ENCODE data around the gene RAI14. TPM values are rescaled to one million over a fixed set of nuclear protein-coding genes. Genes with fewer than 3 reads are reported as not detected.

RAI14 gene
- total and polyA plus RNA-seq, 2 experiments from 2014 or later: 42.2 to 49.6 TPM

DNA sequence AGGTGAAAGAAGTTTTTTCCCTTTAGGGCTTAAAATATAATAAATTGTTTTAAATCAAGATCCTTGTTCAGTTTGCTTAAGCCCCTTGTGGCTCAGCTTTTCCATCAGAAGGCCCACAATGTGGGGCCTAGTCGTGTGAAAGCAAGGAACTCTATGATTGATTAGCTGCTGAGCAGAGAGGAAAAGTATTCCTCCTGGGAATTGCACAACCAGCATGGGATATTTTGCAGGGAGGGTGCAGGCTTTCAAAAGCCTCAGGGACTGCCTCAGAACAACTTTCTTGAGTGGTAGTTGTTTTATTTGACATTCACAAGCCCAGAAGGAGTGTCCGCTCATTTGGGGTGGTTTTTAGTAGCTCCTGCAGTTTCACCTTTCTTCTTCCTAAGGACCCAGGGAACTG lies 202.7 kb downstream of the RAI14 start:
- DNase-seq (ENCODE audit: low spot score): no peak
- Histone ChIP-seq H3K4me1 (ENCODE audit: insufficient read depth) (no peaks in the 10 kb centered on the region), H3K9me2 (replicated peaks; ENCODE audit: insufficient read depth) (no peaks in the 10 kb centered on the region), H3K9me3 (ENCODE audit: low read depth) (no peaks in the 10 kb centered on the region), H3K79me2 (no peaks in the 10 kb centered on the region), H3K4me3 (no peak overlapping the region), H4K20me1 (ENCODE audit: insufficient read depth, poor library complexity, severe bottlenecking) (no peaks in the 10 kb centered on the region), H2AFZ (no peak overlapping the region), H3K4me2 (no peak overlapping the region), H3K36me3 (replicated peaks; ENCODE audit: insufficient read depth, low read depth) (no peaks in the 10 kb centered on the region), H3K27ac (no peak overlapping the region), H3K27me3 (no peaks in the 10 kb centered on the region)
- TF ChIP-seq EZH2 (IDR thresholded peaks at IDR 0.05; ENCODE audit: borderline replicate concordance) (no peak), EZH2phosphoT487 (IDR thresholded peaks at IDR 0.05; ENCODE audit: low read depth, severe bottlenecking, unreplicated experiment) (no peak)
- TF ChIP-seq, protein P1, sequence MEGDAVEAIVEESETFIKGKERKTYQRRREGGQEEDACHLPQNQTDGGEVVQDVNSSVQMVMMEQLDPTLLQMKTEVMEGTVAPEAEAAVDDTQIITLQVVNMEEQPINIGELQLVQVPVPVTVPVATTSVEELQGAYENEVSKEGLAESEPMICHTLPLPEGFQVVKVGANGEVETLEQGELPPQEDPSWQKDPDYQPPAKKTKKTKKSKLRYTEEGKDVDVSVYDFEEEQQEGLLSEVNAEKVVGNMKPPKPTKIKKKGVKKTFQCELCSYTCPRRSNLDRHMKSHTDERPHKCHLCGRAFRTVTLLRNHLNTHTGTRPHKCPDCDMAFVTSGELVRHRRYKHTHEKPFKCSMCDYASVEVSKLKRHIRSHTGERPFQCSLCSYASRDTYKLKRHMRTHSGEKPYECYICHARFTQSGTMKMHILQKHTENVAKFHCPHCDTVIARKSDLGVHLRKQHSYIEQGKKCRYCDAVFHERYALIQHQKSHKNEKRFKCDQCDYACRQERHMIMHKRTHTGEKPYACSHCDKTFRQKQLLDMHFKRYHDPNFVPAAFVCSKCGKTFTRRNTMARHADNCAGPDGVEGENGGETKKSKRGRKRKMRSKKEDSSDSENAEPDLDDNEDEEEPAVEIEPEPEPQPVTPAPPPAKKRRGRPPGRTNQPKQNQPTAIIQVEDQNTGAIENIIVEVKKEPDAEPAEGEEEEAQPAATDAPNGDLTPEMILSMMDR (IDR thresholded peaks at IDR 0.05; ENCODE audit: poor library complexity): no peak
- WGBS (ENCODE audit: low lambda C conversion rate, missing lambda C conversion rate): 71% methylated on average over 2 of the region's 2 CpGs

DNA sequence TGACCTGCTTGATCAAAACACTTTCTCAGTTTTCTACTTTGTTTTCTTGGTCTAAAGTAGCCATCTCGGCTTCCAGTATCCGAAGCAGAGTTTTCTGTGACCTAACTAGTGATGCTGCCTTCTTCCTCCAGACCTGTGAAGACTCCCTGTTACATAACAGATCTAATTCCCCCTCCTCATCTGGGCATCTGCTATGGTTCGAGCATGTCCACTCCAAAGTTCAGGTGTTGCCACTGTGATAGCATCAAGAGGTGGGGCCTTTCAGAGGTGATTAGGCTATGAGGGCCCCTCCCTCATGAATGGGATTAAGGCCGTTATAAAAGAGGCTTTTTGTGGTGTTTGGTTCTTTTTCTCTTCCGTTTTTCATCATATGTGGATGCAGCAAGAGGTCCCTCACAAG lies 203.1 kb downstream of the RAI14 start:
- Histone ChIP-seq H3K27me3 (no peaks in the 10 kb centered on the region), H3K4me2 (no peak overlapping the region), H3K4me1 (ENCODE audit: insufficient read depth) (no peaks in the 10 kb centered on the region), H4K20me1 (ENCODE audit: insufficient read depth, poor library complexity, severe bottlenecking) (no peaks in the 10 kb centered on the region), H3K9me3 (ENCODE audit: low read depth) (no peaks in the 10 kb centered on the region), H3K79me2 (no peaks in the 10 kb centered on the region), H3K36me3 (replicated peaks; ENCODE audit: insufficient read depth, low read depth) (no peaks in the 10 kb centered on the region), H3K27ac (no peak overlapping the region), H3K4me3 (no peak overlapping the region), H2AFZ (no peak overlapping the region), H3K9me2 (replicated peaks; ENCODE audit: insufficient read depth) (no peaks in the 10 kb centered on the region)
- 38% methylated on average over 5 of the region's 5 CpGs for WGBS (ENCODE audit: low lambda C conversion rate, missing lambda C conversion rate)
- DNase-seq (ENCODE audit: low spot score): no peak
- TF ChIP-seq EZH2 (IDR thresholded peaks at IDR 0.05; ENCODE audit: borderline replicate concordance) (no peak), EZH2phosphoT487 (IDR thresholded peaks at IDR 0.05; ENCODE audit: low read depth, severe bottlenecking, unreplicated experiment) (no peak)
- TF ChIP-seq, protein P1 (IDR thresholded peaks at IDR 0.05; ENCODE audit: poor library complexity): no peak

DNA sequence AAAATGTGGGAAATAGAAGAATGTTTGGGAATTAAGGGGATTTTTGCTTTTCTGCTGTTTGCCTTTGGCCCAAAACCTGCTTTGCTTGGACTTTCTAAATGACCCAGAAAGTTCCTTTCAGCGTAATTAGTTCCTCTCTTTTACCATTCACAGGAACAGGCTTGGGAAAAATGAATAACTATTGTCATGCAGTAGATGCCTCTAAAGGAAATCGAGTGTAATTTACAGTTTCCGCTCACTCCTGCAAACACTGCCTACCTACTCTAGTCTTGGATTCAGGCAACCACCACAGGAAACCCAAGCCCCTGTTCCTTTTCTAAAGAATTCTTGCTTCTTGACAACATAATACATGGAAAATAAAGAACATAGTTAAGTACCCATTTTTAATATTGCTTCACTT lies 207.8 kb downstream of the RAI14 start:
- Histone ChIP-seq H4K20me1 (ENCODE audit: insufficient read depth, poor library complexity, severe bottlenecking) (no peaks in the 10 kb centered on the region), H3K27me3 (no peaks in the 10 kb centered on the region), H3K27ac (no peak overlapping the region), H2AFZ (no peak overlapping the region), H3K4me2 (no peak overlapping the region), H3K36me3 (replicated peaks; ENCODE audit: insufficient read depth, low read depth) (no peaks in the 10 kb centered on the region), H3K9me2 (replicated peaks; ENCODE audit: insufficient read depth) (no peaks in the 10 kb centered on the region), H3K79me2 (no peaks in the 10 kb centered on the region), H3K4me3 (no peak overlapping the region), H3K9me3 (ENCODE audit: low read depth) (no peaks in the 10 kb centered on the region), H3K4me1 (ENCODE audit: insufficient read depth) (peaks cover 9% of the 10 kb centered on the region)
- no peak for TF ChIP-seq EZH2phosphoT487 (IDR thresholded peaks at IDR 0.05; ENCODE audit: low read depth, severe bottlenecking, unreplicated experiment)
- TF ChIP-seq EZH2 (IDR thresholded peaks at IDR 0.05; ENCODE audit: borderline replicate concordance): no peak
- TF ChIP-seq, protein P1 (IDR thresholded peaks at IDR 0.05; ENCODE audit: poor library complexity): no peak
- 79% methylated on average over 3 of the region's 3 CpGs for WGBS (ENCODE audit: low lambda C conversion rate, missing lambda C conversion rate)
- DNase-seq (ENCODE audit: low spot score): no peak

DNA sequence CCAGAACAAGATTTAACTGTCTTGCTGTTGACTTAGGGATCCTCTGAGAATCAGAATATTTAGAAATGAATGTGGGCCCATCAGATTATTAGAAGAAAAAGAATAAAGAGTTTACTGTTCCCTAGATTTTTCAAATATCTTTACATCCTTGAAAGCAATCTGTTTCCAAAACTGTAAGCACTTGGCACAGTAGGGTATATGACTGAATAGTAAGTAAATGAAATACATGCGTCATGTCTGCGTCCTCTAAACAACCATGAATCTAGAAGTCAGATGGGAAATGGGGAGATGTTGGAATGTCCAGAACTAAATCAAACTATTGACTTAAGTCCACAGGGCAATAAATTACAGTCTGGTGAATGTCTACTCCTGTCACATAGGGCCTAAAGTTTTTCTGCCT lies 209.0 kb downstream of the RAI14 start:
- H3K9me2 ChIP-seq (replicated peaks; ENCODE audit: insufficient read depth): no peaks in the 10 kb centered on the region
- peaks cover 9% of the 10 kb centered on the region for H3K4me1 ChIP-seq (ENCODE audit: insufficient read depth)
- DNase-seq (ENCODE audit: low spot score): no peak
- H3K27ac ChIP-seq: no peak overlapping the region
- no peaks in the 10 kb centered on the region for H3K9me3 ChIP-seq (ENCODE audit: low read depth)
- H2AFZ ChIP-seq: no peak overlapping the region
- no peak overlapping the region for H3K4me2 ChIP-seq
- H3K79me2 ChIP-seq: no peaks in the 10 kb centered on the region
- H3K4me3 ChIP-seq: no peak overlapping the region
- no peaks in the 10 kb centered on the region for H4K20me1 ChIP-seq (ENCODE audit: insufficient read depth, poor library complexity, severe bottlenecking)
- H3K27me3 ChIP-seq: no peaks in the 10 kb centered on the region
- H3K36me3 ChIP-seq (replicated peaks; ENCODE audit: insufficient read depth, low read depth): no peaks in the 10 kb centered on the region
- 81% methylated on average over 2 of the region's 2 CpGs for WGBS (ENCODE audit: low lambda C conversion rate, missing lambda C conversion rate)
- TF ChIP-seq EZH2phosphoT487 (IDR thresholded peaks at IDR 0.05; ENCODE audit: low read depth, severe bottlenecking, unreplicated experiment) (no peak), EZH2 (IDR thresholded peaks at IDR 0.05; ENCODE audit: borderline replicate concordance) (no peak)
- TF ChIP-seq, protein P1 (IDR thresholded peaks at IDR 0.05; ENCODE audit: poor library complexity): no peak
